ENCODE data around the gene MRFAP1. TPM values are rescaled to one million over a fixed set of nuclear protein-coding genes. Genes with fewer than 3 reads are reported as not detected.
"Not testable (repeated sequence)": the region's sequence is repeated elsewhere in the genome, so short reads cannot be mapped to it uniquely, and the experiment has no call there.

The MRFAP1 gene
- polyA plus RNA-seq, 3 donors from 2014 or later: 143 to 174 (median 161) TPM

DNA sequence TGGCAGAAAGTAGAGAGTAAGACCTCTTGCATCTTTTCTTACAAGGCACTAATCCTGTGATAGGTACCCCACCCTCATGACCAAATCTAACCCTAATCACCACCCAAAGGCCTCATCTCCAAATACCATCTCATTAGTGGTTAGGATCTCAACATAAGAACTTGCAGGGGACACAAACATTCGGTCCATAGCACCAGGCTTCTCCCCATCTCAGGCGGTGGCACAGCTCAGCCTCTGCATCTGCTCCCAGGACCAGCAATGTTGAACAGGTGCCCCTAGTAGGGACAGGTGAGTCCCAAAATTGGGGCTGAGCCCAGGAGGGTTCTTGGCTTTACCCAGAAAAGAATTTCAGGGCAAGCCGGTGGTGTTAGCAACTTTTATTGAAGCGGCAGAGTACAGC, 8.4 kb upstream of the MRFAP1 start:
- DNase-seq: no peak
- Mint-ChIP-seq H3K9me3 (no peaks in the 10 kb centered on the region), H3K4me1 (no peaks in the 10 kb centered on the region), H3K4me3 (no peak overlapping the region), H3K27ac (no peak overlapping the region), H3K36me3 (no peaks in the 10 kb centered on the region), H3K27me3 (ENCODE audit: low read depth in 3 of 3) (peaks cover 0 to 2% (median 0%) of the 10 kb centered on the region in 3 donors)

DNA sequence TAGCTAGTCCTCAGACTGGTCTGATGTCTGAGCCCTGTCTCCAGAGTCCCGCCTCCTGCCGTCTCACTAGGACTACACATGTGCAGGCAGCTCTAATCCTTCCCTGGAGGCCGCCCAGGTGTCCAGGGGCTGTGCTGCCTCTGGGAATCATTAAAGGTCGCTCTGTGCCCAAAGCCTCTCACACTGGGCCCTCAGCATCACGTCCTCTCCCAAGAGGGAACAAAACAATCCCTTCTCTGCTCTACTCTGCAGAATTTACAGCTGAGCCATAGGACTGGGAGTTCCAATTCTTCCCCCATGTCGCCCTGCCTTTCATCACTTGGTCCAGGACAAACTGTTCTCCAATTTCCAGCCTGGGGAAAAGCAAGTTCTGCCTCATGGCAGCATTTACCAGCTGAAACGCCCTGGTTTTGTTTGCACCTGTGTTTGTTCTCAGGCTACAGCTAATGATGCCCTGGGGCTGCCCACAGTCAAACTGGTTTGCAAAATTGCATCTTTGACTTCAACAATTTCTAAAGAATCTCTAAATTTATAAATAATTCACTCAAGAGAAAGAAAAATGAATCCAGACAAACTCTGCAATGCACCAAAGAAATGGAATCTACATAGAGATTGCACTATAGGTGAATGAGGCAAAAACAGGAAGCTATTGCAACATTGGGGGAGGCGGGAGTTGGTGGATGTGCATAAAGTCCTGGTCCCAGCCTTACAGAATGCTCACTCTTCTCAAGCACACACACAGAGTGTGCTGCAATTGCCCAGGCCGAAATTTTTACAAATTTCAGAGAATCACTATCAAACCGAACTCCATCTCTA, 7.2 kb upstream of the MRFAP1 start:
- Mint-ChIP-seq H3K4me3 (no peak overlapping the region), H3K27me3 (ENCODE audit: low read depth in 3 of 3) (peaks cover 0 to 2% (median 0%) of the 10 kb centered on the region in 3 donors), H3K27ac (no peak overlapping the region), H3K36me3 (no peaks in the 10 kb centered on the region), H3K4me1 (peaks cover 0 to under 1% of the 10 kb centered on the region in 2 donors), H3K9me3 (no peaks in the 10 kb centered on the region)
- DNase-seq: no peak

DNA sequence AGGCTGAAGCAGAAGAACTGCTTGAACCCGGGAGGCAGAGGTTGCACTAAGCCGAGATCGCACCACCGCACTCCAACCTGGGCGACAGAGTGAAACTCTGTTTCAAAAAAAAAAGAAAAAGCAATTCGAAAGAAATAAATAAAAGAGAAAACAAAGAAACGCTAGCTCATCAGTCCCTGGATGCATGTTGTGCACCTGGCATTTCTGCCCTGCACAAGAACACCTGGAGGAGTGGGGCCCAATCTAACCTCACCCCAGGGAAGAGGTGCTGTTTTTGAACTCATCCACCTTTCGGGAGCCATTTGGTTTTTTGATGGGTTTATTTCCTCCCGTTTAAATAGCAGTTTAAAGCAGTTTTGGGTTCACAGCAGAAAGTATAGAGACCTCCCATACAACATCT, 5.7 kb upstream of the MRFAP1 start:
- no peaks in the 10 kb centered on the region for H3K36me3 Mint-ChIP-seq
- no peak overlapping the region for H3K27ac Mint-ChIP-seq
- peaks cover 0 to 2% (median 0%) of the 10 kb centered on the region in 3 donors for H3K27me3 Mint-ChIP-seq (ENCODE audit: low read depth in 3 of 3)
- H3K4me1 Mint-ChIP-seq: peaks cover 0 to 4% of the 10 kb centered on the region in 2 donors
- DNase-seq: no peak
- no peak overlapping the region for H3K4me3 Mint-ChIP-seq
- no peaks in the 10 kb centered on the region for H3K9me3 Mint-ChIP-seq

DNA sequence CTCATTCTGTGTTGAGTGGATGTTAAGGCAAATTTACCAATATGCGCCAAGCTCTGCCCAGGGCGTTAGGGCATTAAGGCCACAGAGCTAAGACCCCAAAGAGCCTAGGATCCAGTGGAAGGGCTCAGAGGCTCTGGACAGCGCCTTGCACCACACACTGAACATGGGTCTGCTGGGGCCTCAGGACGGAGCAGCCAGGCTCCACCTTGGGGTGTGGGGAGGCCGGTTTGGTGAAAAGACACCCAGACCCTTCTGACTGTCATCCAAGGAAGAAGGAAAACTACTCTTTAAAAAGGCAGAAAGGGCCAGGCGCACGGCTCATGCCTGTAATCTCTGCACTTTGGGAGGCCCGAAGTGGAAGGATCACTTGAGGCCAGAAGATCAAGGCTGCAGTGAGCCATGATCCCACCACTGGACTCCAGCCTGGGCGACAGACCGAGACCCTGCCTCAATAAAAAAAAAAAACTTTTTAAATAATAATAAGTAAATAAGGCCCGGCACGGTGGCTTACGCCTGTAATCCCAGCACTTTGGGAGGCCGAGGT, 1.3 kb upstream of the MRFAP1 start:
- no peak for DNase-seq
- peaks cover 0 to 1% (median 0%) of the 10 kb centered on the region in 6 donors for H3K9me3 Mint-ChIP-seq
- peaks cover 39 to 40% of the 10 kb centered on the region in 2 donors for H3K4me1 Mint-ChIP-seq
- peaks cover 11 to 19% (median 18%) of the 10 kb centered on the region in 3 donors for H3K36me3 Mint-ChIP-seq
- H3K4me3 Mint-ChIP-seq: peak overlapping the region in 4 of 5 donors; percentile 56 to 99 (median 64)
- peaks cover 15 to 20% (median 19%) of the 10 kb centered on the region in 3 donors for H3K27me3 Mint-ChIP-seq (ENCODE audit: low read depth in 3 of 3)
- peak overlapping the region in 1 of 6 donors; percentile 20 for H3K27ac Mint-ChIP-seq

DNA sequence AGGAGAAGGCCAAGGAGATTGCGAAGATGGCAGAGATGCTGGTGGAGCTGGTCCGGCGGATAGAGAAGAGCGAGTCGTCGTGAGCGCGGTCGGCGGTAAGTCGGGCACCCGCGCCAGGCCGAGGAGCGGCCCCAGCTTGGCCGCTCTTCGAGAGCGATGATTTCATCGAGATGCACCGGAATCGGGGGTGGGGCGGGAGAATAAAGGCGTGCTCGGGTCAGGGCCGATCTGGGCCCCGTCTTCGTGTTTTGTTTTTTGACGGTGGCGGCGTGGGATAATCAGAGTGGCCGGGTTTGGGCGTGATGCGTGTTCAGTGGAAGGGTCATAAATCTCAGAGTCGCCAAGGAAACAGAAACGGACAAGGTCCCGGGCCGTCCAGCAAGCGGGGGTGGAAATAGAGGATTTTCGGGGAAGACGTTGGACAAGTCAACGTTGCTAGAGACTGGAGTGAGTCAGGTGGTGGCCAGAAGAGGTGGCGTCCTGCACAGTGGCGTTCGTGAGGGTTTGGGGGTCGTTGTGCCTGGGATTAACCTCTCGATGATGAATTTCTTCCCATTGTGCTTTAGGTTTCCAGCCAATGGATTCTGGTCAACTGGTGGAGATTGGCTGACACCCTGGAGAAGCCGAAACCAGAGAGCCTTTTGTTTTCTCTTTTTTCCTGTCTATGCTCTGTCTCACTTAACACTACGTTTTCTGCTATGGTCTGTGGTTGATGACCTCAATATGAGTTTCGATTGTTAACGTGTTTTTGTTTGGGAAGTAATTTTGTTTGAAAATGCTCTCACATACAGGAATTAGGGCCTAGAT, 882 bp downstream of the MRFAP1 start:
- peak; percentile 71 to 75 (median 74) for DNase-seq
- H3K4me3 Mint-ChIP-seq: peak overlapping the region; percentile 95 to 99 (median 97)
- H3K27ac Mint-ChIP-seq: peak overlapping the region; percentile 92 to 100 (median 98)
- H3K9me3 Mint-ChIP-seq: peaks cover 0 to 1% (median 0%) of the 10 kb centered on the region in 6 donors
- peaks cover 15 to 20% (median 19%) of the 10 kb centered on the region in 3 donors for H3K27me3 Mint-ChIP-seq (ENCODE audit: low read depth in 3 of 3)
- peaks cover 11 to 19% (median 18%) of the 10 kb centered on the region in 3 donors for H3K36me3 Mint-ChIP-seq
- H3K4me1 Mint-ChIP-seq: peaks cover 39 to 42% of the 10 kb centered on the region in 2 donors

DNA sequence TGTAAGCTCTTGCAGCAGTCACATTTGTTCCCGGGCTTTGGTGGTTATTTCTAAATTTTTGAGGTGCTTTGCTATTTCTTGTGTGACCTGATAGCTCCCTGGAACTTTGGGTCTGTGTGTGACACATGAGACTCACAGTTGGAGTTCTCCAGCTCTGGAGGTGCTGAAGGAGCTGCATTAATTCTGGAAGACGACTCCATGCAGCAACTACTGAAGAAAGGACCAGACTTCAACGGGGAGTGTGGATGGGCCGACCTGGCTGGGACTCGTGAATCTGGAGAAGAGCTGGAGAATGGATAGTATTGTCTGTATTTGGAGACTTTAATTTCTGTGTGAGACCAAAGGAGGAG, 1.5 kb downstream of the MRFAP1 start:
- peak overlapping the region; percentile 92 to 100 (median 98) for H3K27ac Mint-ChIP-seq
- DNase-seq: no peak
- H3K36me3 Mint-ChIP-seq: peaks cover 11 to 19% (median 18%) of the 10 kb centered on the region in 3 donors
- peaks cover 0 to 1% (median 0%) of the 10 kb centered on the region in 6 donors for H3K9me3 Mint-ChIP-seq
- H3K27me3 Mint-ChIP-seq (ENCODE audit: low read depth in 3 of 3): peaks cover 15 to 20% (median 19%) of the 10 kb centered on the region in 3 donors
- peaks cover 39 to 42% of the 10 kb centered on the region in 2 donors for H3K4me1 Mint-ChIP-seq
- peak overlapping the region; percentile 95 to 99 (median 97) for H3K4me3 Mint-ChIP-seq

DNA sequence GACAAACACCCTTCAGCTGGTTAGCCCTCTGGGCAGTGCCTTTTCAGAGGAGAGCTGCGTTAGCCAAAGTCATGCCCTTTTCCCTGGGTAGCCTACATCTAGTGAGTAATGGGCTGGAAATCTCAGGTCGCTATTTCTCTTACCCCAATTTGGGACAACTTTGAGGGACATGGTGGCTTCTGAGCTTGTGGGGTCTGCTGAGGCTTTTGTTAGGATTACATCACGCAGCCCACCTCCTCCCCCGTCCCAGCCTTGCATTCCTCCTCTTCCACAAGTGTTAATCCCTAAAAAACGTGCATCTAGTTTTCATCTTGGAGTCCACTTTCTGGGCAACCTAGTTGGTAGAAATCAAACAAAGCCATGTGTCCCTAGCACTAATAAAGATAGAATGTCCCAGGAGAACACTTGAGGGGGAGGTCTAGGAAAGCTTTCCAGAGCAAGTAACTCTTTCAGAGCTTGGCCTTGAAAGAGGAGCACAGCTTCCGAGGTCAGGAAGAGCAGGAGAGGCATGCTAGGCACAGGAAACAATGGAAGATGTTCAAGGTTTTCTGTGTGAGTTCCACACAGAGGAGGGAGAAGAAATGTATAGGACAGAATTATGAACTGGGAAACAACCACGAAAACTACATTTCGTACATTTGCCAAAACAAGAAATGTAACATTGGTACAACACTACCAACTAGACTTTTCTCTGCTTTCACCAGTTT, 2.8 kb downstream of the MRFAP1 start:
- Mint-ChIP-seq H3K4me1 (peaks cover 39 to 41% of the 10 kb centered on the region in 2 donors), H3K27ac (peak overlapping the region; percentile 91 to 100 (median 98)), H3K4me3 (peak overlapping the region in 4 of 5 donors; percentile 71 to 99 (median 98)), H3K9me3 (peaks cover 0 to 1% (median 0%) of the 10 kb centered on the region in 6 donors), H3K27me3 (ENCODE audit: low read depth in 3 of 3) (peaks cover 15 to 20% (median 19%) of the 10 kb centered on the region in 3 donors), H3K36me3 (peaks cover 11 to 19% (median 18%) of the 10 kb centered on the region in 3 donors)
- no peak for DNase-seq

DNA sequence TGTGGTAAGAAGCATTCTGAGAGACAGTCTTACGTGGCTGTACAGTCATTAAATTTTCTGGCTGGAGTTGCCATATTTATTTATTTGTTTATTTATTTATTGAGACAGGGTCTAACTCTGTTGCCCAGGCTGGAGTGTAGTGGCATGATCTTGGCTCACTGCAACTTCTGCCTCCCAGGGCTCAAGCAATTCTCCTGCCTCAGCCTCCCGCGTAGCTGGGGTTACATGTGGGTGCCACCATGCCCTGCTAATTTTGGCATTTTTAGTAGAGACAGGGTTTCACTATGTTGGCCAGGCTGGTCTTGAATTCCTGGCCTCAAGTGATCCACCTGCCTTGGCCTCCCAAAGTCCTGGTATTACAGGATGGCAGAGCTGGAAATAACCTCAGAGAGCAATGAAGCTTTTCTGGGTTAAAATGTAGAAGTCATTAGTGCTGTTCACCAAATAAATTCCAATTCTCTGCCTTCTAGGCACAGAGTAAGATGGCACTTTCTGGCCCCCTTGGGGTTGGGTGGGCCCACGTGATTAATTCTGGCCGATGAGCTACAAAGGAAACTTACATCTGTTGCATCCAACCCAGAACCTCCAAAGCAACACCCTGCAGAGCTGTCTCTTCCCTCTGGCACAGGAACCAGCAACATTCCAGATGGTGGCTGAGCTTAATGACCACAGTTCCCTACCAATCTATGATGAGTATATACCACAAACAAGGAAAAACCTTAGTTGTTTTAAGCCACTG, 4.5 kb downstream of the MRFAP1 start:
- peak overlapping the region in 5 of 6 donors; percentile 28 to 76 (median 64) for H3K27ac Mint-ChIP-seq
- no peak overlapping the region for H3K4me3 Mint-ChIP-seq
- DNase-seq: no peak
- peaks cover 37 to 39% of the 10 kb centered on the region in 2 donors for H3K4me1 Mint-ChIP-seq
- H3K36me3 Mint-ChIP-seq: peaks cover 11 to 19% (median 18%) of the 10 kb centered on the region in 3 donors
- peaks cover 15 to 19% (median 19%) of the 10 kb centered on the region in 3 donors for H3K27me3 Mint-ChIP-seq (ENCODE audit: low read depth in 3 of 3)
- H3K9me3 Mint-ChIP-seq: peaks cover 0 to 1% (median 0%) of the 10 kb centered on the region in 6 donors

DNA sequence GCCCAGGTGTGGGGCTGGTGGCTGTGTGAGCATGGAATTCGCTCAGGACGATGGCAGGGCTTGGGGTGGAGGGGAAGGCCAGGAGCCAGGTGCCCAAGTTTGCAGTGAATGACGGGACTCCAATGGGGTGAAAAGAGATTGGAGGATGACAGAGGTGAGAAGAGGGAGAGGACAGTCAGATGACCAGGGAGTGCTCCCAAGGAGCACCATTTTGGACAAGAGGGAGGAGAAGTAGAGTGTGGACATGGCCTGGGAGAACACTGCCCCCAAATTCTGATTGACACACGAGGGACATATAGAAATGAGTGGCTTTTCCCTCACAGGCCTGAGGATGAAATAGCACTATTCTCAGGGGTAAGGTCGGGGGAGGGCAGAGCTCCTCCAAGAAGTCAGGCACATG, 6.7 kb downstream of the MRFAP1 start:
- Mint-ChIP-seq H3K36me3 (peaks cover 4 to 12% (median 12%) of the 10 kb centered on the region in 3 donors), H3K27me3 (ENCODE audit: low read depth in 3 of 3) (peaks cover 0 to 2% (median under 1%) of the 10 kb centered on the region in 3 donors), H3K27ac (peak overlapping the region in 1 of 6 donors; percentile 43), H3K4me1 (peaks cover 16 to 18% of the 10 kb centered on the region in 2 donors), H3K4me3 (no peak overlapping the region), H3K9me3 (no peaks in the 10 kb centered on the region)
- no peak for DNase-seq

DNA sequence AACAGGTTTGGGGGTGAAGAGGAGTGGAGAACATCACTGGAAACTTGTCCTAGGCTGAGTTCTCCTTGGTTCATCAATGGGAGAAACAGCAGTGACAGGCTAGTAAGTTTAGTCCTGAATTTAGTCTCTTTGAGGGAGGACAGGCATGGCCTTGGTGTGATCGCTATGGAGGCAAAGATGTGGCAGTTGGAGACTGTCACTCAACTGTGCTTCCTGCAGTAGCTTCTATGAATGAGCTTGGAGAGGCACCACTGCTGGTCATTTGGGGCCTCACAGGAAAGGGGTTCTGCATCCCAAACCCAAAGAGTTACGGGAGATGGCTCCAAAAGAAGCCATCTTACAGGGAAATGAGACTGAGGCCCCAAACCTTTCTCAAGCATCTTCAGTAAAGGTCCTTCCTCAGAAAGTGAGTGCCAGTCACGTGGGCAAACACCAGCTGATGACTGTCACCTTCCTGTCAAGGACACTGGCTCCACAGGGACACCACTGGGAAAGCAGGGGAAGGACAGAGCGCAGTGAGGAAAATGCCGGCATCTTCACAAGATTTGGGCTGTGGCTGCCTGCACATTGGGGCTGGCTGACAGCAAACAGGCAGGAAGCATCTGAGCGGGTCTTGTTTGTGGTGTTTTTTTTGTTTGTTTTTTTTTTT, 7.2 kb downstream of the MRFAP1 start:
- no peak for DNase-seq

DNA sequence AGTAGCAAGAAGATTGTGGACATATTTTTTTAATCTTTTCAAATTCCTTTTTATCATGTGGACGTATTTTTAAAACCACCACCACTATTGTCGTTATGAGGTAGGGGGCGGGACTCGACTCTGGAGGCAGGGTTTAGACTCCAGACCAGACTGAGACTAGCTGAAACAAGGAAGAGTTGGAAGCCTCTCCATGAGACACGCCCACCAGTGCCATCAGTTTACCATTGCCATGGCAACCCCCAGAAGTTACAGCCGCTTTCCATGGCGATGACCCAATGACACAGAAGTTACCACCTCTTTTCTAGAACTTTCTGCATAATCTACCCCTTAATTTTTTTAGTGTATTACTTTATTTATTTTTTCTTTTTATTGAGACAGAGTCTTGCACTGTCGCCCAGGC, 8.7 kb downstream of the MRFAP1 start:
- no peaks in the 10 kb centered on the region for H3K9me3 Mint-ChIP-seq
- DNase-seq: no peak
- H3K27ac Mint-ChIP-seq: no peak overlapping the region
- no peak overlapping the region for H3K4me3 Mint-ChIP-seq
- H3K27me3 Mint-ChIP-seq (ENCODE audit: low read depth in 3 of 3): no peaks in the 10 kb centered on the region
- H3K4me1 Mint-ChIP-seq: peaks cover 0 to 2% of the 10 kb centered on the region in 2 donors
- H3K36me3 Mint-ChIP-seq: peaks cover 0 to 3% (median 0%) of the 10 kb centered on the region in 3 donors

More for the DNA sequence above, 7.2 kb downstream of the MRFAP1 start:
- no peak overlapping the region for H3K4me3 Mint-ChIP-seq
- H3K27ac Mint-ChIP-seq: no peak overlapping the region
- peaks cover 11 to 13% of the 10 kb centered on the region in 2 donors for H3K4me1 Mint-ChIP-seq
- peaks cover 0 to 2% (median 0%) of the 10 kb centered on the region in 3 donors for H3K27me3 Mint-ChIP-seq (ENCODE audit: low read depth in 3 of 3)
- no peaks in the 10 kb centered on the region for H3K9me3 Mint-ChIP-seq
- H3K36me3 Mint-ChIP-seq: peaks cover 3 to 7% (median 6%) of the 10 kb centered on the region in 3 donors

DNA sequence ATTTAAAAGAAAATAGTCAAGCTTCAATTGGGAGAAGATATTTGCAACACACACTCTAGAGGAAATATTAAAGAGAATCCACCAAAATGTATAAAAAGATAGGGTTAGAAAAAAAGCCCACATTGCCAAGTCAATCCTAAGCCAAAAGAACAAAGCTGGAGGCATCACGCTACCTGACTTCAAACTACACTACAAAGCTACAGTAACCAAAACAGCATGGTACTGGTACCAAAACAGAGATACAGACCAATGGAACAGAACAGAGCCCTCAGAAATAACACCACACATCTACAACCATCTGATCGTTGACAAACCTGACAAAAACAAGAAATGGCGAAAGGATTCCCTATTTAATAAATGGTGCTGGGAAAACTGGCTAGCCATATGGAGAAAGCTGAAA, 13.7 kb downstream of the MRFAP1 start:
- H3K4me1 Mint-ChIP-seq; H3K27me3 Mint-ChIP-seq (ENCODE audit: low read depth in 3 of 3); DNase-seq; H3K4me3 Mint-ChIP-seq; H3K27ac Mint-ChIP-seq; H3K36me3 Mint-ChIP-seq; H3K9me3 Mint-ChIP-seq: not testable (repeated sequence)
